MCF 10A (cell line): ENCODE data around the gene ST6GALNAC4. TPM values are rescaled to one million over a fixed set of nuclear protein-coding genes. Genes with fewer than 3 reads are reported as not detected.
A peak's percentile ranks its signal among the peaks of the same experiment; 100 is the strongest.

Experiments used
- BruUV-seq: library from RNA; stranded (reverse); fragments of 400-500 nt; replicated peaks from 2 replicates; lab custom pipeline; 2021; lab: Mats Ljungman, UMichigan
- CTCF ChIA-PET: fragments of 300-600 bp; sonication (Branson Sonifier 250); formaldehyde crosslinking; extraction: SDS; loops from one replicate; lab custom pipeline; 2021; ENCODE audit warnings: antibody characterized with exemption, inconsistent platforms; lab: Yijun Ruan, JAX
- POLR2A ChIA-PET: fragments of 300-600, 350-650 bp; sonication (Branson Sonifier 250); formaldehyde crosslinking; extraction: SDS; loops from one replicate; lab custom pipeline; 2020; ENCODE audit warnings: antibody characterized with exemption, inconsistent platforms; lab: Yijun Ruan, JAX
- DNase-seq: peaks from one replicate; pipeline ENCODE4 v3.0.0-alpha.2; 2018; ENCODE audit not compliant: unreplicated experiment
- H3K27ac Mint-ChIP-seq: one replicate; pipeline ENCODE4 v1.8.0; 2022; ENCODE audit warnings: mild to moderate bottlenecking, low read depth, mixed read lengths; ENCODE audit not compliant: unreplicated experiment
- H3K27me3 Mint-ChIP-seq: one replicate; pipeline ENCODE4 v1.8.0; 2022; ENCODE audit warnings: mixed read lengths; ENCODE audit not compliant: insufficient read depth, unreplicated experiment
- H3K36me3 Mint-ChIP-seq: one replicate; pipeline ENCODE4 v1.8.0; 2022; ENCODE audit warnings: mild to moderate bottlenecking, moderate library complexity, mixed read lengths; ENCODE audit not compliant: insufficient read depth, unreplicated experiment
- H3K4me1 Mint-ChIP-seq: one replicate; pipeline ENCODE4 v1.8.0; 2022; ENCODE audit warnings: mixed read lengths; ENCODE audit not compliant: insufficient read depth, unreplicated experiment
- H3K4me3 Mint-ChIP-seq: one replicate; pipeline ENCODE4 v1.8.0; 2022; ENCODE audit warnings: mild to moderate bottlenecking, moderate library complexity, mixed read lengths; ENCODE audit not compliant: unreplicated experiment
- H3K9me3 Mint-ChIP-seq: one replicate; pipeline ENCODE4 v1.8.0; 2022; ENCODE audit warnings: mixed read lengths; ENCODE audit not compliant: unreplicated experiment
- CTCF ChIP-seq: fragments of 200-600 bp; IDR thresholded peaks from one replicate; pipeline ENCODE4 v1.8.0; 2022; ENCODE audit warnings: antibody characterized with exemption, mild to moderate bottlenecking; ENCODE audit not compliant: unreplicated experiment
- intact Hi-C: fragments of 100-400 bp; cut with micrococcal nuclease; formaldehyde crosslinking; loops from 2 replicates; pipeline ENCODE4 v1.14.1; 2022
- total RNA-seq: library from RNA; stranded (reverse); gene quantifications from 2 replicates; pipeline ENCODE4 v1.2.3, GENCODE V29; 2022

ST6GALNAC4 gene
- total RNA-seq, 1 experiment from 2014 or later: 39.5 TPM

GRCh38 chr9:127937388-127938297 lies 20.8 kb upstream of the ST6GALNAC4 start, which contains the start of gene DPM2:
Gene DPM2, minus strand, starts transcription at chr9:127937854. Its CDS starts 34 bp downstream, at chr9:127937820.
- peaks cover 28% of the 10 kb centered on the region for H3K4me1 Mint-ChIP-seq
- no peaks in the 10 kb centered on the region for H3K9me3 Mint-ChIP-seq
- H3K36me3 Mint-ChIP-seq: peaks cover 14% of the 10 kb centered on the region
- TSS peak; percentile 66 for BruUV-seq
- intact Hi-C loops: no loop called here
- no peak for TF ChIP-seq CTCF
- H3K27me3 Mint-ChIP-seq: no peaks in the 10 kb centered on the region
- ChIA-PET POLR2A (interaction anchor here (0.6 to 1.9 kb wide), 9 partner anchors 41 to 330 kb away, joined by 3 to 9 read pairs (median 3); partner anchors contain the start of genes NAIF1 and TOR2A), CTCF (interaction anchor here (0.5 to 10.2 kb wide), 5 partner anchors 17 to 180 kb away, joined by 3 to 172 read pairs (median 5); no protein-coding TSS in a partner anchor)
- H3K27ac Mint-ChIP-seq: peak within 1 kb of the TSS; percentile 79
- peak within 1 kb of the TSS; percentile 82 for H3K4me3 Mint-ChIP-seq
- DNase-seq: peak; percentile 72

- Mint-ChIP-seq H3K4me1 (peaks cover 22% of the 10 kb centered on the region), H3K4me3 (peak overlapping the region; percentile 82), H3K36me3 (peaks cover 14% of the 10 kb centered on the region), H3K27me3 (no peaks in the 10 kb centered on the region), H3K27ac (peak overlapping the region; percentile 79), H3K9me3 (no peaks in the 10 kb centered on the region)
- ChIA-PET CTCF (interaction anchor here (0.7 to 10.2 kb wide), 4 partner anchors 16 to 181 kb away, joined by 3 to 172 read pairs (median 5); no protein-coding TSS in a partner anchor), POLR2A (interaction anchor here (0.6 to 1.9 kb wide), 9 partner anchors 42 to 330 kb away, joined by 3 to 9 read pairs (median 3); partner anchors contain the start of genes NAIF1 and TOR2A)
- TF ChIP-seq CTCF: no peak
- BruUV-seq: no TSS peak
- intact Hi-C loops: no loop called here
- no peak for DNase-seq
Observed at GRCh38 chr9:127937056-127937387, 20.2 kb upstream of the ST6GALNAC4 start.

- DNase-seq: no peak
- ChIA-PET POLR2A (interaction anchor here (0.6 to 1.9 kb wide), 5 partner anchors 16 to 158 kb away, joined by 3 to 9 read pairs (median 4); partner anchors contain the start of genes EEIG1 and NAIF1), CTCF (interaction anchor here (0.7 to 10.2 kb wide), 4 partner anchors 16 to 181 kb away, joined by 3 to 172 read pairs (median 5); no protein-coding TSS in a partner anchor)
- peak overlapping the region; percentile 82 for H3K4me3 Mint-ChIP-seq
- H3K36me3 Mint-ChIP-seq: peaks cover 14% of the 10 kb centered on the region
- intact Hi-C loops: no loop called here
- peak overlapping the region; percentile 79 for H3K27ac Mint-ChIP-seq
- no peak for TF ChIP-seq CTCF
- H3K4me1 Mint-ChIP-seq: peaks cover 26% of the 10 kb centered on the region
- H3K27me3 Mint-ChIP-seq: no peaks in the 10 kb centered on the region
- no peaks in the 10 kb centered on the region for H3K9me3 Mint-ChIP-seq
- no TSS peak for BruUV-seq
Observed at GRCh38 chr9:127936347-127936852, 19.6 kb upstream of the ST6GALNAC4 start.
